Fibroblast of lung (primary cell): ENCODE measurements around the gene FAAP20.

Experiments
- EZH2 ChIP-seq: IDR thresholded peaks from 2 replicates; pipeline ENCODE4 v1.5.1; 2012; ENCODE audit warnings: low read length, control low read depth, mild to moderate bottlenecking; ENCODE audit errors: missing control alignments
- TF ChIP-seq, protein P1 (sequence below), 2 donors: IDR thresholded peaks in 1 of 2; conservative IDR thresholded peaks in 1 of 2; 1 replicate in 1 of 2; 2 replicates in 1 of 2; pipeline ENCODE4 v1.5.1; 2011 to 2012; ENCODE audit warnings: low read length in 2 of 2, control low read depth in 1 of 2, inconsistent platforms in 1 of 2, low read depth in 1 of 2, mild to moderate bottlenecking in 1 of 2

DNA sequence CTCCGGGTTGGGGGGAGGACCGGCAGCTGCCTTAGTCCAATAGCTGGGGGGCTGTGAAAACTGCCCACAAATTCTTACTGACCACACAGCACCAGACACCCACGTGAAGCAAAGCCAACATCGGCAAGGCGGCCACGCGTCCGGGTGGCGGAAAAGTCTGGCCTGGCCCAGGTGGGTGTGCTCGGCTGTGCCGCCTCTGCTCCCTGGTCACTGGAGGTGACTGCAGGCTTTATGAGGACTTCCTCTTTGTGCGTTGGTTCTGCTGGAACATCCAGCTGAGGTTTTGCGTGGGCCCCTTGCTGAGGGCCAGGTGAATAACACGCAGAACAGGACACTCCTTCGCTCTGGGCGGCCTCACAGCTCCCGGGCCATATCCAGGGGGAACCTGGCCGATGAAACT is 35.4 kb downstream of the FAAP20 start:
- TF ChIP-seq, protein P1, sequence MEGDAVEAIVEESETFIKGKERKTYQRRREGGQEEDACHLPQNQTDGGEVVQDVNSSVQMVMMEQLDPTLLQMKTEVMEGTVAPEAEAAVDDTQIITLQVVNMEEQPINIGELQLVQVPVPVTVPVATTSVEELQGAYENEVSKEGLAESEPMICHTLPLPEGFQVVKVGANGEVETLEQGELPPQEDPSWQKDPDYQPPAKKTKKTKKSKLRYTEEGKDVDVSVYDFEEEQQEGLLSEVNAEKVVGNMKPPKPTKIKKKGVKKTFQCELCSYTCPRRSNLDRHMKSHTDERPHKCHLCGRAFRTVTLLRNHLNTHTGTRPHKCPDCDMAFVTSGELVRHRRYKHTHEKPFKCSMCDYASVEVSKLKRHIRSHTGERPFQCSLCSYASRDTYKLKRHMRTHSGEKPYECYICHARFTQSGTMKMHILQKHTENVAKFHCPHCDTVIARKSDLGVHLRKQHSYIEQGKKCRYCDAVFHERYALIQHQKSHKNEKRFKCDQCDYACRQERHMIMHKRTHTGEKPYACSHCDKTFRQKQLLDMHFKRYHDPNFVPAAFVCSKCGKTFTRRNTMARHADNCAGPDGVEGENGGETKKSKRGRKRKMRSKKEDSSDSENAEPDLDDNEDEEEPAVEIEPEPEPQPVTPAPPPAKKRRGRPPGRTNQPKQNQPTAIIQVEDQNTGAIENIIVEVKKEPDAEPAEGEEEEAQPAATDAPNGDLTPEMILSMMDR (conservative IDR thresholded peaks at IDR 0.05 in 1 of 2, IDR thresholded peaks at IDR 0.05 in 1 of 2; ENCODE audit: low read depth in 1 of 2, low read length in 2 of 2) = no peak
- TF ChIP-seq EZH2 = no peak
